PC-9 (cell line): ENCODE data around the gene C10orf105. TPM values are rescaled to one million over a fixed set of nuclear protein-coding genes. Genes with fewer than 3 reads are reported as not detected.

Experiments
- BruUV-seq: library from RNA; stranded (reverse); fragments of 400-500 nt; replicated peaks from 2 replicates; lab custom pipeline; 2021; lab: Mats Ljungman, UMichigan
- CTCF ChIA-PET: fragments of 300-600 bp; sonication (Branson Sonifier 250); formaldehyde crosslinking; loops from one replicate; lab custom pipeline; 2022; ENCODE audit warnings: antibody characterized with exemption; lab: Charles Lee
- POLR2A ChIA-PET: fragments of 300-600 bp; sonication (Branson Sonifier 250); formaldehyde crosslinking; loops from one replicate; lab custom pipeline; 2022; ENCODE audit warnings: antibody characterized with exemption; ENCODE audit not compliant: unreplicated experiment; lab: Charles Lee
- DNase-seq, 2 experiments: peaks; one replicate each; pipeline versions ENCODE4 v3.0.0 to v3.0.0-alpha.2; 2015 to 2022; ENCODE audit warnings: mixed read lengths in 1 of 2
- H2AFZ ChIP-seq: fragments of 200-600 bp; sonication (generic); 2 replicates; pipeline ENCODE4 v1.8.1; 2017; ENCODE audit warnings: antibody characterized with exemption
- H3F3A ChIP-seq: fragments of 200-600 bp; sonication (generic); 2 replicates; pipeline ENCODE4 v1.8.1; 2017; ENCODE audit warnings: antibody characterized with exemption, mild to moderate bottlenecking, low read depth; ENCODE audit not compliant: insufficient read depth
- H3K27ac ChIP-seq: fragments of 200-600 bp; sonication (generic); 2 replicates; pipeline ENCODE4 v1.6.1; 2016; ENCODE audit warnings: mixed run types
- H3K27me3 ChIP-seq: fragments of 200-600 bp; sonication (generic); 2 replicates; pipeline ENCODE4 v1.6.1; 2016; ENCODE audit warnings: low read depth, mixed run types; ENCODE audit not compliant: insufficient read depth
- H3K36me3 ChIP-seq: fragments of 200-600 bp; sonication (generic); 2 replicates; pipeline ENCODE4 v1.6.1; 2016; ENCODE audit warnings: low read depth, mixed run types
- H3K4me1 ChIP-seq: fragments of 200-600 bp; sonication (generic); replicated peaks from 2 replicates; pipeline ENCODE4 v1.6.1; 2016; ENCODE audit warnings: mixed run types; ENCODE audit not compliant: insufficient read depth
- H3K4me2 ChIP-seq: fragments of 200-600 bp; sonication (generic); 2 replicates; pipeline ENCODE4 v1.6.1; 2017; ENCODE audit warnings: mixed run types
- H3K4me3 ChIP-seq: fragments of 200-600 bp; sonication (generic); 2 replicates; pipeline ENCODE4 v1.6.1; 2016; ENCODE audit warnings: mixed run types
- H3K79me2 ChIP-seq: fragments of 200-600 bp; sonication (generic); 2 replicates; pipeline ENCODE4 v1.6.1; 2017; ENCODE audit warnings: low read depth, mixed run types
- H3K9me2 ChIP-seq: fragments of 200-600 bp; sonication (generic); 2 replicates; pipeline ENCODE4 v1.8.1; 2017; ENCODE audit warnings: mild to moderate bottlenecking; ENCODE audit not compliant: insufficient read depth
- H3K9me3 ChIP-seq: fragments of 200-600 bp; sonication (generic); 2 replicates; pipeline ENCODE4 v1.8.1; 2016; ENCODE audit warnings: low read depth; ENCODE audit not compliant: insufficient read depth
- H4K20me1 ChIP-seq: fragments of 200-600 bp; sonication (generic); 2 replicates; pipeline ENCODE4 v1.8.1; 2017; ENCODE audit not compliant: insufficient read depth
- EZH2 ChIP-seq: fragments of 200-600 bp; sonication (generic); IDR thresholded peaks from 2 replicates; pipeline ENCODE4 v1.8.0; 2017; ENCODE audit warnings: antibody characterized with exemption, low read depth
- intact Hi-C: fragments of 100-400 bp; cut with micrococcal nuclease; formaldehyde crosslinking; loops from one replicate; pipeline ENCODE4 v1.10.0; 2022; ENCODE audit not compliant: unreplicated experiment
- total RNA-seq: library from RNA; stranded (reverse); gene quantifications from 2 replicates; pipeline ENCODE4 v1.2.3, GENCODE V29; 2021
- TF ChIP-seq, protein P1 (sequence below): fragments of 200-600 bp; sonication (generic); conservative IDR thresholded peaks from 2 replicates; pipeline ENCODE4 v1.6.1; 2017; ENCODE audit warnings: mixed run types, antibody characterized with exemption, mild to moderate bottlenecking, moderate library complexity

Gene C10orf105
- total RNA-seq, 1 experiment from 2014 or later: not detected

DNA sequence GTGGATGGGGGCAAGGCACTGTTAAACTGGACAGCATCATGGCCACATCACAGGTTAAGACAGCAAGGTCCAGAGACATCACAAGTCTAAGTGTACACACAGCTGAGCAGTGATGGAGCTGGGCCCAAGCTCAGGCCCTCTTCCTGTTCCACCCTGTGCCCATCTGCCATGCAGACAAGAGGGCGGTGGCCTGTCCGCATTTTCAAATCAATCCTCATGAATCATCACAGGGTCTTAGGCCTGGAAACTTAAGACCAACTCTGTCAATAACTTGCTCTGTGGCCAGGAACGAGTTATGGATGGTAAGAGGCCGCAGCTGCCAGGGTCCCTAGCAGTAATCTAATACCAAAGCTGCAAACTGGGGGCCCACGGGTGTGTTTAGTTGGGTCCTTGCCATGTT, 3.2 kb downstream of the C10orf105 start:
- no peaks in the 10 kb centered on the region for H3K36me3 ChIP-seq
- H3K27ac ChIP-seq: no peak overlapping the region
- H2AFZ ChIP-seq: no peak overlapping the region
- no peak overlapping the region for H3K4me2 ChIP-seq
- H3K79me2 ChIP-seq: no peaks in the 10 kb centered on the region
- no peak for DNase-seq
- no peaks in the 10 kb centered on the region for H3K9me2 ChIP-seq
- intact Hi-C loops: no loop called here
- no peaks in the 10 kb centered on the region for H3K27me3 ChIP-seq
- CTCF ChIA-PET: no interaction called here
- TF ChIP-seq EZH2: no peak
- no peaks in the 10 kb centered on the region for H4K20me1 ChIP-seq
- peaks cover 6% of the 10 kb centered on the region; the same call in 1 of the 2 replicates for H3F3A ChIP-seq
- BruUV-seq: no TSS peak
- no peaks in the 10 kb centered on the region for H3K9me3 ChIP-seq
- H3K4me1 ChIP-seq: peaks cover 14% of the 10 kb centered on the region
- POLR2A ChIA-PET: interaction anchor here (0.6 kb wide), 2 partner anchors 26 to 36 kb away, joined by 4 to 9 read pairs; no protein-coding TSS in a partner anchor
- H3K4me3 ChIP-seq: no peak overlapping the region

DNA sequence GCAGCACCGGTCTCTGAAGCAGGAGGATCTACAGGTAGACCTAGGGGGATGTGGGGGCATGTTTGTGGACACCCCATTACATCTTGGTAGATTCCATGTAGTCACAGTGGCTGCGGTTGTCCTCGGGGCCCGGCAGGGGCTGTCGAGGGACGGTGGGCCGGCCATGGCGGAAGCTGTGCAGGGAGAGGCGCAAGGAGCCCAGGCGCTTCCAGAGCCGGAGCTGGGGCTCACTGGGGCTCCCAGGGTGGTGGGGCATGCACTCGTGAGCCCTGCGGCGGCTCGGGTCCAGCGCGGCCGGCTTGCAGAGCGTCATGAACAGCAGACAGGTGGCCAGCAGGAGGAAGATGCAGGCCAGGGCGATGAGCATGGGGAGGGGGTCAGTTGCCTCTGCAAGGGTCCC, 3.7 kb downstream of the C10orf105 start:
- no peaks in the 10 kb centered on the region for H3K36me3 ChIP-seq
- peaks cover 6% of the 10 kb centered on the region; the same call in 1 of the 2 replicates for H3F3A ChIP-seq
- no peak for DNase-seq
- intact Hi-C loops: no loop called here
- no peaks in the 10 kb centered on the region for H3K27me3 ChIP-seq
- no peak overlapping the region for H3K4me2 ChIP-seq
- no peak overlapping the region for H3K27ac ChIP-seq
- H4K20me1 ChIP-seq: no peaks in the 10 kb centered on the region
- H3K9me2 ChIP-seq: no peaks in the 10 kb centered on the region
- H2AFZ ChIP-seq: no peak overlapping the region
- POLR2A ChIA-PET: no interaction called here
- peaks cover 14% of the 10 kb centered on the region for H3K4me1 ChIP-seq
- BruUV-seq: no TSS peak
- no peaks in the 10 kb centered on the region for H3K9me3 ChIP-seq
- H3K79me2 ChIP-seq: no peaks in the 10 kb centered on the region
- H3K4me3 ChIP-seq: no peak overlapping the region
- no peak for TF ChIP-seq EZH2
- TF ChIP-seq, protein P1, sequence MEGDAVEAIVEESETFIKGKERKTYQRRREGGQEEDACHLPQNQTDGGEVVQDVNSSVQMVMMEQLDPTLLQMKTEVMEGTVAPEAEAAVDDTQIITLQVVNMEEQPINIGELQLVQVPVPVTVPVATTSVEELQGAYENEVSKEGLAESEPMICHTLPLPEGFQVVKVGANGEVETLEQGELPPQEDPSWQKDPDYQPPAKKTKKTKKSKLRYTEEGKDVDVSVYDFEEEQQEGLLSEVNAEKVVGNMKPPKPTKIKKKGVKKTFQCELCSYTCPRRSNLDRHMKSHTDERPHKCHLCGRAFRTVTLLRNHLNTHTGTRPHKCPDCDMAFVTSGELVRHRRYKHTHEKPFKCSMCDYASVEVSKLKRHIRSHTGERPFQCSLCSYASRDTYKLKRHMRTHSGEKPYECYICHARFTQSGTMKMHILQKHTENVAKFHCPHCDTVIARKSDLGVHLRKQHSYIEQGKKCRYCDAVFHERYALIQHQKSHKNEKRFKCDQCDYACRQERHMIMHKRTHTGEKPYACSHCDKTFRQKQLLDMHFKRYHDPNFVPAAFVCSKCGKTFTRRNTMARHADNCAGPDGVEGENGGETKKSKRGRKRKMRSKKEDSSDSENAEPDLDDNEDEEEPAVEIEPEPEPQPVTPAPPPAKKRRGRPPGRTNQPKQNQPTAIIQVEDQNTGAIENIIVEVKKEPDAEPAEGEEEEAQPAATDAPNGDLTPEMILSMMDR: no peak
- CTCF ChIA-PET: no interaction called here

DNA sequence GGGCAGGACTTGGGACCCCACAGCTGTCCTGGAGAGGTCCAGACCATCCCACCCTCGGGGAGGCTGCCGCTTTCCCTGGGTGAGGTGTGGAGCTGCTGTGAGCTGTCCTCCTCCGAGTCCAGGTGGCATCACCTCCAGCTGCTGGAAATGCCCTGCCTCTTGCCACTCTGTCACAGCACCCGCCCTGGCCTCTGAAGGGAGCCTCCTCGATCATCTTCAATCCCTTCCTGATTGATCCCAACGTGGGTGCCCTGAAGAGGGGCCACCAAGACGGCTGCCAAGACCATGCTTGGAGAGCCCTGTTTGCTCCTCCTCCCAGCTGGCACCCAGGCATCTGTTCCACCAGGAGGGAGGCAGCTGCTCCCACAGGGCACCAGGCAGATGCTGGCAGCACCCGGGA, 4.6 kb downstream of the C10orf105 start:
- ChIA-PET POLR2A (no interaction called here), CTCF (interaction anchor here (1.5 kb wide), 1 partner anchor 58 kb away, joined by 4 read pairs; the partner anchor contains the start of gene VSIR)
- no peak for TF ChIP-seq EZH2
- TF ChIP-seq, protein P1: no peak
- Histone ChIP-seq H3F3A (peaks cover 6% of the 10 kb centered on the region; the same call in 1 of the 2 replicates), H3K4me3 (no peak overlapping the region), H3K9me3 (no peaks in the 10 kb centered on the region), H3K4me1 (peaks cover 14% of the 10 kb centered on the region), H4K20me1 (no peaks in the 10 kb centered on the region), H3K79me2 (no peaks in the 10 kb centered on the region), H3K27me3 (no peaks in the 10 kb centered on the region), H3K4me2 (no peak overlapping the region), H3K36me3 (no peaks in the 10 kb centered on the region), H3K27ac (no peak overlapping the region), H2AFZ (no peak overlapping the region), H3K9me2 (no peaks in the 10 kb centered on the region)
- no peak for DNase-seq
- BruUV-seq: no TSS peak
- intact Hi-C loops: no loop called here
